Activated CD4-positive, CD25-positive, alpha-beta regulatory T cell treated with anti-CD3 and anti-CD28 coated beads, Interleukin-2, amount 50 U/mL, for 16 hours (primary cell): ENCODE data around the gene ZNF681.
"Not testable (repeated sequence)": the region's sequence is repeated elsewhere in the genome, so short reads cannot be mapped to it uniquely, and the experiment has no call there.

Experiments
- DNase-seq: peaks from one replicate; pipeline ENCODE4 v3.0.0-alpha.2; 2020; ENCODE audit warnings: low read depth, low spot score

Gene ZNF681

GRCh38 chr19:23758187-23759074 is at the start of gene ZNF681:
Gene ZNF681 (minus strand): TSS chr19:23758891. CDS start chr19:23758749, 142 bp downstream.
- DNase-seq: peak; percentile 77

GRCh38 chr19:23804676-23805075 is 46.0 kb upstream of the ZNF681 start:
- no peak for DNase-seq

- no peak for DNase-seq
These were observed 43.6 kb upstream of the ZNF681 start for GRCh38 chr19:23802290-23802689.

GRCh38 chr19:23801803-23802202 is 43.1 kb upstream of the ZNF681 start:
- DNase-seq: no peak

GRCh38 chr19:23800868-23801267 is 42.2 kb upstream of the ZNF681 start:
- no peak for DNase-seq

- no peak for DNase-seq
These were observed 41.6 kb upstream of the ZNF681 start for GRCh38 chr19:23800271-23800670.

- DNase-seq: peak; percentile 1
These were observed 40.6 kb upstream of the ZNF681 start for GRCh38 chr19:23799321-23799720.

GRCh38 chr19:23795462-23795861 is 36.8 kb upstream of the ZNF681 start:
- DNase-seq: no peak

GRCh38 chr19:23792784-23793183 is 34.1 kb upstream of the ZNF681 start:
- DNase-seq: no peak

GRCh38 chr19:23790641-23791488 is 32.2 kb upstream of the ZNF681 start:
- no peak for DNase-seq

- no peak for DNase-seq
These were observed 30.6 kb upstream of the ZNF681 start for GRCh38 chr19:23789246-23789645.

GRCh38 chr19:23788411-23788810 is 29.7 kb upstream of the ZNF681 start:
- DNase-seq: no peak

GRCh38 chr19:23787106-23787505 is 28.4 kb upstream of the ZNF681 start:
- DNase-seq: no peak

GRCh38 chr19:23785982-23786381 is 27.3 kb upstream of the ZNF681 start:
- no peak for DNase-seq

- DNase-seq: no peak
These were observed 25.6 kb upstream of the ZNF681 start for GRCh38 chr19:23784274-23784673.

GRCh38 chr19:23783636-23784035 is 24.9 kb upstream of the ZNF681 start:
- DNase-seq: no peak

- DNase-seq: no peak
These were observed 21.0 kb upstream of the ZNF681 start for GRCh38 chr19:23779645-23780044.

- no peak for DNase-seq
These were observed 19.9 kb upstream of the ZNF681 start for GRCh38 chr19:23778566-23778965.

- DNase-seq: not testable (repeated sequence)
These were observed 19.3 kb upstream of the ZNF681 start for GRCh38 chr19:23778036-23778435.

GRCh38 chr19:23777216-23777615 is 18.5 kb upstream of the ZNF681 start:
- no peak for DNase-seq

GRCh38 chr19:23776507-23777205 is 18.0 kb upstream of the ZNF681 start:
- DNase-seq: no peak

GRCh38 chr19:23774524-23774971 is 15.9 kb upstream of the ZNF681 start:
- no peak for DNase-seq
